ENCODE measurements around the gene NDUFAB1.
"Not testable (repeated sequence)": the region's sequence is repeated elsewhere in the genome, so short reads cannot be mapped to it uniquely, and the experiment has no call there.

Gene NDUFAB1

DNA sequence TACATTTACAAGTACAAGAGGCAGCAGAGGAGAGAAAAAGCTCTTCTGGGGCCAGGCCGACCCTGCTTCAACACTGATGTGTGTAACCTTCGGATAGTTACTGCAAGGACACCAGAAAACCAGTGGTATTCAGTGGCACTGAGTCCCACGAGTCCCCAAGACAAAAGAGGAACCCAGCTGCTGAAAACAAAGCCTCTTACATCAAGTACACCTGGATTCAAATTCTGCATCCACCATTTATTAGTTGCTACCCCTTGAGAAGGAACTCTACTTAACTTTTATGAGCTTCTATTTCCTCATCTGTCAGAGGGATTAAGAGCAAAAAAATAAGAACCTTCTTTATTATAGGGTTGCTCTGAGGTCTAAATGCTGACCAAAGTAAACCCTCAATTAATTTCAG is 41.6 kb downstream of the NDUFAB1 start:
- DNase-seq (ENCODE audit: low read depth), result no peak

DNA sequence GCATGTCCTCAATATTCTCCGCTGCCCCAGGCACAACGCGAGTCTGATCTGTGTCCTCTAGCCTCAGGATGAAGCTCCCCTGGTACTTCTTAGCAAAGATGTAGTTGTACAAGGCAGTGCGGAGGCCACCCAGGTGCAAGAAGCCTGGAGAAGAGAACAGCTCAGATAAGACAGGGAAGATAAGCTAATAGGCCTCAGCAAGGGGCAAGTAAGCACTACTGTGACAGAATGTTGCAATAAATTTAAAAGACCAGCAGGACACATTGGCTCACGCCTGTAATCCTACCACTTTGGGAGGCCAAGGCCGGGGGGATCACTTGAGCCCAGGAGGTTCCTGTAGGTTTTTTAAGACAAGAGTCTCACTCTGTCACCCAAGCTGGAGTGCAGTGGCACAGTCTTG is 44.0 kb downstream of the NDUFAB1 start:
- DNase-seq (ENCODE audit: low read depth), result no peak

DNA sequence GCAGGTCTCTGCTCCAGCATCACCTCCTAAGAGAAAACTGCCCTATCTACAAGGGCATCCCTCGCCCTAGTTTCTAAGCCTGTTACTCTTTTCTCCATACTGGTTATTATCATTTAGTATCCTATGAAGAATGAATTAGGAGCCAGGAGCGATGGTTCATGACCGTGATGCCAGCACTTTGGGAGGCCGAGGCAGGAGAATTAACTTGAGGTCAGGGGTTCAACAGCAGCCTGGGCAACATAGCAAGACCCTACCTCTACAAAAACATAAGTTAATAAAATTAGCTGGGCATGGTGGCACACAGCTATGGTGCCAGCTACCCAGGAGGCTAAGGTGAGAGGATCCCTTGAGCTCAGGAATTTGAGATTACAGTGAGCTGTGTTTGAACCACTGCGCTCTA is 46.2 kb downstream of the NDUFAB1 start:
- no peak for DNase-seq (ENCODE audit: low read depth)

DNA sequence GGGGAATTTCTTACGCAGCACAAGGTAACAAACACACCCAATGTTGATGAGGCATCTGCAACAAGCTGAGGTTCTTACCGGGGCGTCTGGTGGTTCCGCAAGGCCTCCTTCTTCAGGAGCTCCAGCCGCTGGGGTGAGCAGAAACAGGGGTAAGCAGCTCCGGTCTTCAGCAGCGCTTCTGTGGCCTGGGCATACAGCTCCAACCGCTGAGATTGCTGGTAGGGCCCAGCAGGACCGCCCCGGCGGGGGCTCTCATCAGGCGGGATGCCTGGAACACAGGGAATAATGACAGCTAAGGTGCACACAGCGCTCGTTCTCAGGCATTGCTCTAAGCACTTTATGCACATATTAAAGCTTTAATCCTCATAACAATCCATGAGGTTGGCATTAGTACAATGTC is 51.7 kb downstream of the NDUFAB1 start:
- no peak for DNase-seq (ENCODE audit: low read depth)

DNA sequence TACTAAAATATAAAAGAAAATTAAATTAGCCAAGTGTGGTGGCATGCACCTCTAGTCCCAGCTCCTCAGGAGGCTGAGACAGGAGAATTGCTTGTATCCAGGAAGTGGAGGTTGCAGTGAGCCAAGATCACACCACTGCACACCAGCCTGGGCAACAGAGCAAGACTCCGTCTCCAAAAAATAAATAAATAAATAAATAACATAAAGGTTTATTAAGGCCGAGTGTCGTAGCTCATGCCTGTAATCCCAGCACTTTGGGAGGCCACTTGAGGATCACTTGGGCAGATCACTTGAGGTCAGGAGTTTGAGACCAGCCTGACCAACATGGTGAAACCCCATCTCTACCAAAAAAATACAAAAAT is 55.3 kb downstream of the NDUFAB1 start:
- DNase-seq (ENCODE audit: low read depth), result not testable (repeated sequence)

DNA sequence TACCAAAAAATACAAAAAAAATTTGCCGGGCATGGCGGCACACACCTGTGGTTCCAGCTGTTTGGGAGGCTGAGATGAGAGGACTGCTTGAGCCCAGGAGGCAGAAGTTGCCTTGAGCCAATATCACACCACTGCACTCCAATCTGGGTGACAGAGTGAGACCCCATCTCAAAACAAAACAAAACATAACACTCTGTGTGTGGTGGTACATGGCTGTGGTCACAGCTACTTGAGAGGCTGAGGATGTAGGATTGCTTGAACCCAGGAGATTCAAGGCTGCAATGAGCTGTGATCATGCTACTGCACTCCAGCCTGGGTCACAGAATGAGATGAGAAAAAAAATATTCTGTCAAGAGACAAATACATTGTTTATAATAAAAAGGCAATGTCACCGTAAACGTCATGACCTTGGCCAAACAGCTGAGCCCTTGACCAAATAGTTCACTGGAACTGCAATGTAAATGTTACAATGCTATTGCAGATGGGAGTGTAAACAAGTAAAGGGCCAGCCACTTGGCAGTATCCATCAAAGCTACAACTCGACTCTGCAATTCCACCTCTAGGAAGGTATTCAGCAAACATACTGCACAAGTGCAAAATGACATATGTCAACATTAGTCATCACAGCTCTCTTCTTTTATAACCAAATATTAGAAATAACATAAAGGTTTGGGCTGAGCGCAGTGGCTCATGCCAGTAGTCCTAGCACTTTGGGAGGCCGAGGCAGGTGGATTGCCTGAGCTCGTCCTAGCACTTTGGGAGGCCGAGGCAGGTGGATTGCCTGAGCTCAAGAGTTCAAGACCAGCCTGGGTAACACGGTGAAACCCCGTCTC is 55.9 kb downstream of the NDUFAB1 start:
- no peak for DNase-seq (ENCODE audit: low read depth)

DNA sequence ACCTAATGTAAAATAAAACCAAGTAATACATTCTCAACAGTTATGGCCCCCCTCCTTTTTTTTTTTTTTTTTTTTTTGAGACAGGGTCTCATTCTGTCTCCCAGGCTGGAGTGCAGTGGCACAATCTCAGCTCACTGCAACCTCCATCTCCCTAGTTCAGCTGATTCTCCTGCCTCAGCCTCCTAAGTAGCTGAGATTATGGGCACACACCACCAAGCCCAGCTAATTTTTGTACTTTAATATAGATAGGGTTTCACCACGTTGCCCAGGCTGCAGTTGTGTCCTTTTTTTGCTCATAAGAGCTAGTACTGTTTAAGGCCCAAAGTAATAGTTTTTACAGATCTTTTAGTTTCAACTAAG is 57.2 kb downstream of the NDUFAB1 start:
- DNase-seq (ENCODE audit: low read depth), result no peak

DNA sequence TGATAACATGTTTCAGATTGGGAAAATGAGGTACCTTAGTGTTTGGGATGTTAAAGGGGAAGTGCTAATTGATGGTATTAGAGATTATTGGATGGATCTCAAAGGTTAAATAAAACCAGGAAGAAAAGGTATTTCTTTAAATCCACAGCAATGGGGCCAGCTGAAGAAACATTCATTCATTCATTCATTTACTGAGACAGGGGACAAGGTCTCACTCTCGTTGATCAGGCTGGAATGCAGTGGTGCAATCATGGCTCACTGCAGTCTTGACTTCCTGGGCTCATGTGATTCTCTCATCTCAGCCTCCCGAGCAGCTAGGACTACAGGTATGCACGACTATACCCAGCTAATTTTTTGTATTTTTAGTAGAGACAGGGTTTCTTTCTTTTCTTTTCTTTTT is 58.7 kb downstream of the NDUFAB1 start:
- no peak for DNase-seq (ENCODE audit: low read depth)

DNA sequence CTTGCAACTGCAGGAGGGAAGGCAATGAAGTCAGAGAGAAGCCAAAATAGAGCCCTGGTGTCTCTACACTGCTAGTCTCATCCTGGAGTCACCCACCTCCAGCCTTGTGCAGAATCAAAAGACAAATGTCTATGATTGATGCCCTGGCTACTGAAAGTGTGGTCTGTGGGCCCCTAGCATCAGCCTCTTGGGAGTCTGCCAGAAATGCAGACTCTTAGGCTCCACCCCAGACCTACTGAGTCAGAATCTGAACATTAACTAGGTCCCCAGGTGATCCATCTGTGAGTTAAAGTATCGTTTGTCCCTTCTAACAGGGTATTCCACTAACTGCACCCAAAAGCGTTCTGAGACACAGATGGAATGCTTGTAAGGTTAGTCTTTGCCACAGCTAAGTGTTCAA is 60.2 kb downstream of the NDUFAB1 start:
- DNase-seq (ENCODE audit: low read depth), result no peak

DNA sequence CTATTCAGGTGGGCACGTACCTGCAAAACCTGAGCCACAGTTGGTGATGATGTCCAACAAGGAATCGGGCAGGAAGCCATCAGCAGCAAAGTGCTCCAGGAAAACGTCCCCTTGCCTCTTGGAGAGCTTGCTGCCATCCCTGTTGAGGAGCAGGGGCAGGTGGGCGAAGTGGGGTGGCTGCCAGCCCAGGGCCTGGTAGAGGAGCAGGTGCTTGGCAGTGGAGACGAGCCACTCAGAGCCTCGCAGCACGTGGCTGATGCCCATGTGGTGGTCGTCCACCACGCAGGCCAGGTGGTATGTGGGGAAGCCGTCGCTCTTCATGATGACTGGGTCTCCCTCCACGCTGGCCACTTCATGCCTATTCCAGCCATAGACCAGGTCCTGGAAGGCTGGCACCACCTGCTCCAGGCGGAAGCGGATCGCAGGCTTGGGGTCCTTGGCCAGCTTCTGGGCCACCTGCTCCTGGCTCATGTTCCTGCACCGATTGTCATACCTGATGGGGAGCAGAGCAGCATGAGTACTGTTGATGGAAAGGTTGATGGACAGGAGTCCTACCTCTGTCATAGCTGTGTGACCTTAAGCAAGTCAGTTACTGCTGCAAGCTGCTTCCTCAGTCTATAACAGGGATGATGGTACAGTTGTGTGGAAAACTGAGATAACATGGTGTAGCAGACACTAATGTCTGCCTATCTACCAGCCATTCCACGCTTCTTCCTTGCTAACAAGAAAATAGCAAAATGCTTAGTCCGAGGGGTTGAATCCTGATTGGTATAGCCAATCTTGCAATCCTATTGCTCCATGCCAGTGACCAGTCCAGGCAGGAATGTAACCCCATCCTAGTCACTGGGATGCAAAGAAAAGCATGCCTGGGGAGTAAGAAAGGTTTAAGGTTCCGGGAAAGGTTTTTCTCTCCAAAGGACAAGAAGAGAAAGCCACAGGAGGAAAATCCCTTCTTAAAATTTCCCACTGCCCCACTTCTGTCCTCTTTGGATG is 61.0 kb downstream of the NDUFAB1 start:
- no peak for DNase-seq (ENCODE audit: low read depth)

DNA sequence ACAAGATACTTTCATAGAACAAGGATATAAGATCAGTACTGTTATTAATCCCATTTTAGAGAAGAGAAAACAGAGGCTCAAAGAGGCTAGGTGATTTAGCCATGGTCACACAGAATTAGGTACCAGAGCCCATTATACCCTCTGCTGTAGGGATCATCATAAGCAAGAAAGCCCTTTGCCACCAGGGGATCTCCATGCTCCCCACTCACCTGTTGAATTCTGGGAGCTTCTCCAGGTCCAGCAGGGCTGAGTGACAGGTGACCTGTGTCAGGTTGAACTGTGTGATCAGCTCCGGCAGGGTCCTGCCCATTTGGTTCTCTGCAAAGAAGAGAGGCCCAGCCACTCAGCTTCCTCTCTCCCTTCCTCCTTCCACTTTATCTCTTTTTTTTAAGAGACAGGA is 63.7 kb downstream of the NDUFAB1 start:
- no peak for DNase-seq (ENCODE audit: low read depth)

Measured in activated T-cell treated with anti-CD3 and anti-CD28 coated beads for 24 hours (primary cell).